D341Med (cell line): Measurements from ENCODE around the gene INPP4B.
A peak's percentile ranks its signal among the peaks of the same experiment; 100 is the strongest.

Experiments
- DNase-seq: peaks from one replicate; pipeline ENCODE4 v3.0.0; 2012; ENCODE audit warnings: low spot score

The INPP4B gene

GRCh38 chr4:142725886-142726285 lies 120.2 kb downstream of the INPP4B start:
- no peak for DNase-seq

- DNase-seq = no peak
Observed at GRCh38 chr4:142721187-142721586, 124.9 kb downstream of the INPP4B start.

- peak; percentile 50 for DNase-seq
Observed at GRCh38 chr4:142719854-142720541, 126.1 kb downstream of the INPP4B start.

GRCh38 chr4:142718981-142719380 lies 127.1 kb downstream of the INPP4B start:
- DNase-seq = no peak

- DNase-seq = no peak
Observed at GRCh38 chr4:142715727-142716126, 130.4 kb downstream of the INPP4B start.

- DNase-seq = no peak
Observed at GRCh38 chr4:142713282-142714030, 132.6 kb downstream of the INPP4B start.

GRCh38 chr4:142708231-142708630 lies 137.9 kb downstream of the INPP4B start:
- DNase-seq = no peak

GRCh38 chr4:142707401-142707800 lies 138.7 kb downstream of the INPP4B start:
- DNase-seq = no peak

- DNase-seq = peak; percentile 51
Observed at GRCh38 chr4:142706381-142706780, 139.7 kb downstream of the INPP4B start.

GRCh38 chr4:142705820-142706219 lies 140.3 kb downstream of the INPP4B start:
- no peak for DNase-seq

GRCh38 chr4:142703694-142704309 lies 142.3 kb downstream of the INPP4B start:
- no peak for DNase-seq

GRCh38 chr4:142701017-142701416 lies 145.1 kb downstream of the INPP4B start:
- no peak for DNase-seq

GRCh38 chr4:142700531-142700930 lies 145.6 kb downstream of the INPP4B start:
- no peak for DNase-seq

GRCh38 chr4:142698552-142698951 lies 147.5 kb downstream of the INPP4B start:
- no peak for DNase-seq

- no peak for DNase-seq
Observed at GRCh38 chr4:142697928-142698327, 148.2 kb downstream of the INPP4B start.

GRCh38 chr4:142697320-142697719 lies 148.8 kb downstream of the INPP4B start:
- DNase-seq = no peak

- DNase-seq = no peak
Observed at GRCh38 chr4:142696334-142697122, 149.6 kb downstream of the INPP4B start.

- DNase-seq = no peak
Observed at GRCh38 chr4:142690406-142691163, 155.5 kb downstream of the INPP4B start.

- no peak for DNase-seq
Observed at GRCh38 chr4:142687547-142688275, 158.4 kb downstream of the INPP4B start.

GRCh38 chr4:142686081-142686480 lies 160.0 kb downstream of the INPP4B start:
- DNase-seq = no peak

- no peak for DNase-seq
Observed at GRCh38 chr4:142683997-142684396, 162.1 kb downstream of the INPP4B start.
